ENCODE data around the gene PAX8.

Gene PAX8

GRCh38 chr2:113266431-113266830 is 12.3 kb downstream of the PAX8 start:
- Histone ChIP-seq H3K9me2 (replicated peaks; ENCODE audit: control insufficient read depth, low read length) (no peaks in the 10 kb centered on the region), H3K79me2 (ENCODE audit: control insufficient read depth, low read length) (no peaks in the 10 kb centered on the region), H3K4me1 (ENCODE audit: control insufficient read depth, low read length) (no peaks in the 10 kb centered on the region), H3F3A (ENCODE audit: control insufficient read depth, insufficient read depth) (no peaks in the 10 kb centered on the region), H3K27me3 (ENCODE audit: control insufficient read depth, low read length) (peaks cover 41% of the 10 kb centered on the region), H3K4me3 (ENCODE audit: low read length) (no peak overlapping the region), H3K4me2 (ENCODE audit: low read length) (no peak overlapping the region), H4K20me1 (ENCODE audit: control insufficient read depth, insufficient read depth, low read depth, low read length) (no peaks in the 10 kb centered on the region), H3K9me3 (ENCODE audit: control insufficient read depth, insufficient read depth, low read length) (no peaks in the 10 kb centered on the region), H3K36me3 (ENCODE audit: control insufficient read depth, low read length) (no peaks in the 10 kb centered on the region), H3K27ac (ENCODE audit: low read depth, low read length) (no peak overlapping the region)
- no peak for TF ChIP-seq EZH2phosphoT487 (IDR thresholded peaks at IDR 0.05; ENCODE audit: borderline replicate concordance, low read length)
- TF ChIP-seq CTCF (IDR thresholded peaks at IDR 0.05; ENCODE audit: low read depth, low read length, poor library complexity, severe bottlenecking), result no peak

GRCh38 chr2:113264713-113265403 is 13.9 kb downstream of the PAX8 start:
- Histone ChIP-seq H3K9me3 (ENCODE audit: control insufficient read depth, insufficient read depth, low read length) (no peaks in the 10 kb centered on the region), H3K79me2 (ENCODE audit: control insufficient read depth, low read length) (no peaks in the 10 kb centered on the region), H3K4me1 (ENCODE audit: control insufficient read depth, low read length) (no peaks in the 10 kb centered on the region), H3F3A (ENCODE audit: control insufficient read depth, insufficient read depth) (no peaks in the 10 kb centered on the region), H3K9me2 (replicated peaks; ENCODE audit: control insufficient read depth, low read length) (no peaks in the 10 kb centered on the region), H3K27me3 (ENCODE audit: control insufficient read depth, low read length) (peaks cover 39% of the 10 kb centered on the region), H3K36me3 (ENCODE audit: control insufficient read depth, low read length) (no peaks in the 10 kb centered on the region), H3K4me3 (ENCODE audit: low read length) (no peak overlapping the region), H4K20me1 (ENCODE audit: control insufficient read depth, insufficient read depth, low read depth, low read length) (no peaks in the 10 kb centered on the region), H3K27ac (ENCODE audit: low read depth, low read length) (no peak overlapping the region), H3K4me2 (ENCODE audit: low read length) (no peak overlapping the region)
- TF ChIP-seq EZH2phosphoT487 (IDR thresholded peaks at IDR 0.05; ENCODE audit: borderline replicate concordance, low read length), result no peak
- no peak for TF ChIP-seq CTCF (IDR thresholded peaks at IDR 0.05; ENCODE audit: low read depth, low read length, poor library complexity, severe bottlenecking)

GRCh38 chr2:113263546-113263945 is 15.2 kb downstream of the PAX8 start:
- no peaks in the 10 kb centered on the region for H3K4me1 ChIP-seq (ENCODE audit: control insufficient read depth, low read length)
- no peaks in the 10 kb centered on the region for H4K20me1 ChIP-seq (ENCODE audit: control insufficient read depth, insufficient read depth, low read depth, low read length)
- H3K36me3 ChIP-seq (ENCODE audit: control insufficient read depth, low read length), result no peaks in the 10 kb centered on the region
- H3K79me2 ChIP-seq (ENCODE audit: control insufficient read depth, low read length), result no peaks in the 10 kb centered on the region
- H3K9me3 ChIP-seq (ENCODE audit: control insufficient read depth, insufficient read depth, low read length), result no peaks in the 10 kb centered on the region
- H3K9me2 ChIP-seq (replicated peaks; ENCODE audit: control insufficient read depth, low read length), result no peaks in the 10 kb centered on the region
- H3K4me2 ChIP-seq (ENCODE audit: low read length), result no peak overlapping the region
- H3K27ac ChIP-seq (ENCODE audit: low read depth, low read length), result no peak overlapping the region
- H3K27me3 ChIP-seq (ENCODE audit: control insufficient read depth, low read length), result peaks cover 37% of the 10 kb centered on the region
- no peak overlapping the region for H3K4me3 ChIP-seq (ENCODE audit: low read length)
- no peak for TF ChIP-seq EZH2phosphoT487 (IDR thresholded peaks at IDR 0.05; ENCODE audit: borderline replicate concordance, low read length)
- no peak for TF ChIP-seq CTCF (IDR thresholded peaks at IDR 0.05; ENCODE audit: low read depth, low read length, poor library complexity, severe bottlenecking)
- no peaks in the 10 kb centered on the region for H3F3A ChIP-seq (ENCODE audit: control insufficient read depth, insufficient read depth)
